OCI-M2 (cell line): ENCODE data around the gene QSOX2.
"Not testable (repeated sequence)": the region's sequence is repeated elsewhere in the genome, so short reads cannot be mapped to it uniquely, and the experiment has no call there.

Experiments
- DNase-seq: peaks from one replicate; lab custom pipeline; 2025; ENCODE audit not compliant: unreplicated experiment; lab: John Stamatoyannopoulos, UW

The QSOX2 gene

GRCh38 chr9:136237486-136238341 lies 7.9 kb downstream of the QSOX2 start:
- no peak for DNase-seq

GRCh38 chr9:136236471-136237410 lies 8.9 kb downstream of the QSOX2 start:
- DNase-seq, result not testable (repeated sequence)

DNA sequence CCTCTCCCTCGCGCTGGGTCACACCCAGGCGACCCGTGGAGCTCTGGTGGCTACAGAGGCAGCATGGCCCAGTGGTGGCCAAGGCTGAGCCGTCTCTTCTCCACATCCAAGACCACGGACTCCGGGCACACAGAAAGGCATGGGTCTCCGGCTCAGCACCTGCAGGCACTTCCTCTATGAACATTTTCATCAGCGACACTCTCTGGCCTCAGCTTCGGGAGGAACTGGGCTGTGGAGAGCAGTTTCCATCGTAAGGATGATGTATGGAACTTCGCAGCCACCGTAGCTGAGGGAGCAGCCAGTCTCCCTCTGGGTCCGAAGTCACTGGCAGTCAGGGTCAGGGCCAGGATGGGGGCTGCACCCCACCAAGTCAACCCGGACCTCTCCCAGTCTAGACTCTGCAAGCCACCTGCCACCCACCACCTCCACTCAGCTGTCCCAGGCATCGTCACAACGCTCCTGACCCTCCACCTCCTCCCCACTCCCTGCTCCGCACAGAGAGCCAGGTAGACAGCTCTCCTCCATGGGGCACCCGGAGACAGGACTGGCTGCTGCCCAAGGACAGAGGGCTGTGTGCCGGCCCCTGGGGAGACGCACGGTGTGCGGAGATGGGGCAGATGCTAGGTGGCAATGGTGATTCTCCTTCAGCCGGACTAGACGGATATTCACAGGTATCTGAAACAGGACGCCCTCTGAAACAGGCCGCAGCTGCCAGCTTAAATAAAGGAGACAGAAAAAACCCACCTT lies 9.7 kb downstream of the QSOX2 start:
- DNase-seq, result no peak

- DNase-seq, result no peak
These were observed 10.4 kb downstream of the QSOX2 start for GRCh38 chr9:136235171-136235570.

- no peak for DNase-seq
These were observed 11.0 kb downstream of the QSOX2 start for GRCh38 chr9:136234597-136234996.

DNA sequence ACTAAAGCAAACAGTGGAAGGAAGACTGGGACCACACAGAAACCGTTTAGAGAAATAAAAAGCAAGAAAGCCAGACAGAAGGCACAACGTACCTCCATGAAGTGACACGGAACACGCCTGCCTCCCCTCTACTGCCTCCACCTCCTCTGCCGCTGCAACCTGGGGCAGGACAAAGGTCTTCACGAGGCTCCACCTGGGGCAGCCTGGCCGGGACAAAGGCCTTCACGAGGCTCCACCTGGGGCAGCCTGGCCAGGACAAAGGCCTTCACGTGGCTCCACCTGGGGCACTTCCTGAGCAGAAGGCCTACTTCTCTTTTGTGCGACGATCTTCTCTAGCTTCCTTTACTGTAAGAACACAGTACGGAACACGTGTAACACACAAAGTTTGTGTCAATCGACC lies 11.7 kb downstream of the QSOX2 start:
- no peak for DNase-seq

DNA sequence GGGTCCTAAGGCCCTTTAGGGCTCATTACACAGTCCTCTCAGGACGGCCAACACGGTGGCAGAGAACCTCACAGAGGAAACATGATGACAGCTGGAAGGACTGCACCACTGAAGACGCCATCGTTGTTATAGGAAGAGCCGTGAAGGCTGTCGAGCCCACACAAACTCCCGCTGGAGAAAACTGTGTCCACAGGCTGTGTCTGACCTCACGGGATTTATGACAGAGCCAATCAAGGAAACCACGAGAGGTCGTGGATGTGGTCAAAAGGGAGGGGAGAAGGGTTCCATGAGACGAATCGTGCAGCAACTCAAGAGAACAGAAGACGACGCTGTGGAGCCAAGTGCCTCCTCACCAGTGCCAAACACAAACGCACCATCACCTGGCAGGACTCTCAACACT lies 12.2 kb downstream of the QSOX2 start:
- no peak for DNase-seq

GRCh38 chr9:136232969-136233368 lies 12.6 kb downstream of the QSOX2 start:
- DNase-seq, result no peak

GRCh38 chr9:136231478-136232297 lies 13.9 kb downstream of the QSOX2 start:
- DNase-seq, result no peak

DNA sequence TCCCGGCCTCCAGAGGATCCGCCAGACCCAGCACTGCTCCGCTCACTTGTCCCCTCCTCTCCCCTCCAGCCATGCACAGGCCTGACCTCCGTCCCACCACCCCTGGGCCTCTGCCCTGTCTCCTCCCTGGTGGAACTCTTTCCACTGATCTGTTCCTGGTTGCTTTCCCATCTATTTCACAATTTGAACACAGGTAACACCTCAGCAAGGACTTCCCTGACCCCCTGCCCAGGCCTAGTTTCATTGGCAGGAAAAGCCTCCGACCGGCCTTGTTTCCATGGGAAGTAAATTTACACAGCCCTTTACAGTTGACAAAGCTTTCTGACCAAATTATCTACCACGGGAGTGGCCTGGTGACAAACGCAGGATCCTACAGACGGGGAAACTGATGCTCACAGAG lies 14.8 kb downstream of the QSOX2 start:
- no peak for DNase-seq

DNA sequence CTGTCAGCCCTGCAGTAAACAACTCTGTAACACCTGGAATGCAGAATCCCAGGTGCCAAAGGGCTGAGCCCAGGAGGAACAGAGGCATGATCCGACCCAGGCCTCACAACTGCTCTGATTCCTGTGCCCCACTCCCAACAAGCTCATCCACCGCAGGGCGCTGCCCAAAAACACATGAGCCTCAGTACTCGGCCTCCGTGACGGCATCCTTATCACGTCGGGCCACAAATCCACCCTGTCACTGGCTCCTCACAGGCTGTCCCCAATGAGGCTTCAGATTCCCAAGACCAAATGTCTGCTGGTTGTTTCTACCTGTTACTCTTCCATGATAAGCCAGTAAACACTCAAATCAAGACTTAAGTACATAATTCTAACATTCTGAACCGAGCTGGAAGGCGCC lies 15.2 kb downstream of the QSOX2 start:
- DNase-seq, result no peak

- no peak for DNase-seq
These were observed 16.2 kb downstream of the QSOX2 start for GRCh38 chr9:136229096-136230065.

DNA sequence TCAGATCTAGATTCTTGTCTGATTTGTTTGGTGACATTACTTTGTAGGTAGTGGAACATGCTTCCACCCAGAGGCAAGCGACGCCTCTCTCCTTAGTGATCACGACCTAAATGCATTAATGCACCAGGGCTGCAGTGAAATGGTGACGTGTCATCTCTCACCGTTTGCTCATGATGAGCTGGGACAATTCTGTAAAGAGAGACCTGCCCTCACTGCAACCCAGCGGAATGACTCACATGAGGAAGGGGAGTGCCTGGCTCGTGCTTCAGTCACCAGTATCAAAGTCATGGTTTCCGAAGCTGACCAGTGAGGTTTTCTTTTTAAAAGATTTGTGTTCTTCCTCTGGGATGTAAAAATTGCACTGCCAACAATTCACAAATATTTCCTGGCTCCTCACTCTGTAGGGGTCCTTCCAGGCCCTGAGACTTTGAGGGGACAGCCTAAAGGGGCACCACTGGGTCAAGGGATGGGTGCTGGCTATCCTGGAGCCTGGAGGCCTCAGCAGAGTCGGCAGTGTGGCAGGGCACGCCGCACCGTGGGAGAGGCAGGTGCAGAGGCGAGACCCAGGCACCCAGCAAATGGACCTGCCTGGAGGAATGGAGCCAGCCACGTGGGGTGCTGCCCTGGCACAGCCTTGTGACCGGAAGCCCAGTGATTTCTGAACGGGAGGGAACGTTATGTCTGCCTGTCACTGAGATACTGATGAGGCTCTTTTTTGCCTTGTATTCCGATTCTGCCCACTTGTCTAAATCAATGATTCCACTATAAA lies 17.3 kb downstream of the QSOX2 start:
- no peak for DNase-seq

DNA sequence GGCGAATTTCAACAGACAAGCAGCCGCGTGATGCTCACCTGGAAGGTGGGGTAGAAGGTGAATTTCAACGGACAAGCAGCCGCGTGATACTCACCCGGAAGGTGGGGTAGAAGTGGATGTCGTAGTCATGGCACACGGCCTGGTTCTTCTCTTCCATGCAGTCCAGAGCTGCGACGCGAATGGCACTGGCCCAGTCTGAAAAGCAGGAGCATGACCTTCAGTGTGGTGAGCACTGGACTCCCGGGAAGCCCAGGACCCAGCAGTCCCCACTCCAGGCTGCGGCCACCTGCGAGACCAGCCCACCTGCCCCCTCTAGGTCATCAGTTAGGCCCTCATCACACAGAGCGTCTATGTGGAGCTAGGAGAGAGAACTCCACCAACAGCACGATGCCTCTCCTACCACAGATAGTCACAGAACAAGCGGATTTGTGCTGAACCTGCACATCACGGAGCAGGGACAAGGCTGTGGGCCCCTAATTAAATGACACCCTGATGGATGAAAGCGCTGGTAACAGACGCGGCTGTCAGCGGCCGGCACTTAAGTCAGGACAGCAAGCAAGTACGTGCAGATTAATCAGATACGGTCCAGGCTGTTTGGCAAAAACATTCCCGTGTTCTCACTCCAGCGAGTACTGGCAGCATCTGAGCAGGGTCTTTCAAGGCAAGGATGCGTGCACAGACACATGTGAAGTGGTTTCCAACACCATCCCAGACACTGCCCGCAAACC lies 18.8 kb downstream of the QSOX2 start:
- no peak for DNase-seq

- no peak for DNase-seq
These were observed 19.6 kb downstream of the QSOX2 start for GRCh38 chr9:136225748-136226679.

GRCh38 chr9:136225366-136225747 lies 20.3 kb downstream of the QSOX2 start:
- no peak for DNase-seq
